SHP77 (cell line): ENCODE measurements around the gene IRAK1.

ENCODE experiments used
- DNase-seq, 2 experiments: peaks; one replicate each; lab custom pipeline; 2025; lab: John Stamatoyannopoulos, UW

IRAK1 gene

GRCh38 chrX:153970357-153971123, 49.2 kb downstream of the IRAK1 start:
- DNase-seq = peak in 1 of 2 experiments; percentile 19

DNA sequence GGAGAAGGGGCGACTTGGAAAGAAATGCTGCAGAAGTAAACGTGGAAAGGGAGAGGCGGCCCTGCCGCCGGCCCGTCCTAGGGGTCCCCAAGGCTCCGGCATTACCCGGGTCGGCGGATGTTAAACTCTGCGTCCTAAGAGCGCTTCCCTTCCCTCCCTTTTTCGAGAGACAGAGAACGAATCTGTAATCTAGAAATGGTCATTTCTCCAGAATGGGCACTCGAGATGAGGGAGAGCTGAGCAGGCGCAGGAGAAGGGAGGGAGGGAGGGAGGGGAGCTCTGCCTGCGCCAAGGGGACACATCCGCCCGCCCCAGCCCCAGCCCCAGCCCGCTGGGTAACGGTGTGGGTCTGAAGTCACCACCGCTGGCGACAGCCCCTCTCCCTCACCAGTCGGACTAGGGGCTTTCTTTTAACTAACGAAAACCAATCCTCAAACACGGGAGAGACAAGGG, 49.8 kb downstream of the IRAK1 start:
- no peak for DNase-seq

DNA sequence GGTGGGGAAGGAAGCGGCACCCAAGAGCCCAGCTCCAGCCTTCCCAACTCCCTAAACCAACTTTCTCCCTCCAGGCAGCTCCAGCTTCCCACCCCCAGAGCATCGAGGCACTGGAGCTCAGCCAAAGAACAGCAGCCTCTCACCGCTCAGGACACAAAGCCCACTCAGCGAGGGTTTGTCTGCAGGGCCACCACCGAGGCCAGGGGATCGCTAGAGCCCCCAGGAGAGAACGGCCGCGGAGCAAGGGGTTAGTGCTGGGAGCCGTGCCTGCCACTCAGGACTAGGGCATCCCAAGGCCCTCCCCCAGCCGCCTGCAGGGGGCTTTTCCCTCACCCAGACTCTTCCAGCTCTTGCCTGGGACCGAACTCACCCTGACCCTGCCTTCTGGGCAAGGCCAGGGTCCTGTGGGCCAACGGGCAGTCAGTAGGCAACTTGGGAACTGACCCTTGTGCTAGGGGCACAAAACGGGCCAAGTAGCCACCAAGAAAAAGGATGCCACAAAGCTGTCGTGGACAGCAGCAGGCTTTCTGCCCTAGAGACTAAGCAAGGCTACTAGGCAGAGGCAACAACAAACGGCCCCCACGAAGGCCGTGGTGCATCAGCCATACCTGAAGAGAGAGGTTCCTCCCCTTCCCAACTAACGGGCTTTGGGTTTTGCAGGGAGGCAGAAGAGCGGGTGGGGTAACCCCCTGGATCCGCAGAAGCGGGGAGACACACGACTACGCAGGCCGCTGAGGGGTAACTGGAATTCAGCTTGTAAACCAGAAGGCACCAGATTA, 50.4 kb downstream of the IRAK1 start:
- no peak for DNase-seq

DNA sequence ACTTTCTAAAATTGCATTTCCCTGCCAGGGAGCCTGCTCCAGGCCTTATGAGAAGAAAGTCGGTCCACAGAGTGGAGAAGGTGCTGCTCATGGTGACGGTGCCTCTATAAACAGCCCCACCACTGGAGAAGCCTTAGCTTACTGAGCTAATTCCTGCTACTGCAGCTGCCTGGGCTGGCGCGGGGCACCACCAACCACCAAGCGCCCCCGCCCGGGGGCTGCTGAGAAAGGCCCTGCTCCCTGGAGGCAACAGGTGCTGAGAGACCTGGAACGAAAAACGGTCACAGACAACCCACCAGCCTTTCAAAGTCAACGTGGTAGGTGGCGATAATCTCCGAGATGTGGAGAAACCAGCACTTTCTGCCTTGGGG, 51.0 kb downstream of the IRAK1 start:
- DNase-seq = peak in 1 of 2 experiments; percentile 4

DNA sequence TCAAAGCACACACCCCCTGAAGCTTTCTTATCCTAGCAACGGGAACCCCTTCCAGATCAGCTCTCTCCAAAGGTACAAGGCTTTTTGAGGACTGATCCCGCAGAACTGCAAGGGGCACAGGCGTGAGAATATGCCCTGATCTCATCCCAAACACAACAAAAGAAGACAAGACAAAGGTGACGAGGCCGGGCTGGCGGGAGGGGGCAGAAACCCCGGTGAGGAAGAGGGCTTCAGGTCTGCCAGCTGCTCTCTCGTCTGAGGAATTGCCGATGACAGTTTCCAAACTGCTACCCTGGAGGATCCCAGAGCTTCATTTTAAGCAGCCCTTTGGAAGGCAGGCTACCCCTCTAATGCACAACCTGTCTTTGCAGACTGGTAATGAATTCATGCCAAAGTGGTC, 51.4 kb downstream of the IRAK1 start:
- DNase-seq = no peak

- DNase-seq = no peak
Measured at GRCh38 chrX:153967536-153968224, 52.0 kb downstream of the IRAK1 start.

DNA sequence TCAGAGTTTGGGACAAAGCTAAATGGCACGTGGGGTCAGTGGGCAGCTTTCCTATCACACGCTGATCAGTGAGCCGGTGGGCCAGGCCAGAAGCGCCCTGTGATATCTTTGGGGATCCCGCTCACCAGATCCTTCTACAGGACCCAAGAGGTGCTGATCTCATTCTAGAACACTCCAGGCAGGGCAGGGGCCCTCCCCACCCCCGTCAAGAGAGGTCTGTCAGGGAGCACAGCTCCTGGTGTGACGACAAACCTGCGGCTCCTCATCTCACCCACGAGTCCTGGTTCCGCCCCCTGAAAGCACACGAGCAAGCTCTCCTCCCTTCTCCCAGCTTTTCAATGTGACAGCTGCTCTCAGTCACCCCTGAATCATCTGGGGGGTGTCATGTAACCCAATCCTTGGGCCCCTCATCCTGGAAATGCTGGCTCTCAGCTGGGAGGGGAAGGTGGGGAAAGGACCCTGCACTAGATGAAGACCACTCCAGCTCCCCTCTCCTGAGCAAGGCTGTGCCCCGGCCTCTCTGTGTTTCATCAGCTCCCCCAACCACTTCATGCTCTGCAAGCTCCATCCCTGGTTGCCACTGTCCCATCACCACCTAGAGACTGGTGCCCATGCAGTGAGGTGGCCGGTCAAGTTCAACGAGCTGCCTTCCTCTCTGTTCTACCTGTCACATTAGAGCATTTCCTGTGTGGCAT, 52.7 kb downstream of the IRAK1 start:
- no peak for DNase-seq

GRCh38 chrX:153966283-153966688, 53.4 kb downstream of the IRAK1 start:
- DNase-seq = no peak

- DNase-seq = no peak
Measured at GRCh38 chrX:153965406-153965805, 54.3 kb downstream of the IRAK1 start.

GRCh38 chrX:153964105-153964504, 55.6 kb downstream of the IRAK1 start:
- DNase-seq = no peak

GRCh38 chrX:153963546-153963945, 56.2 kb downstream of the IRAK1 start:
- no peak for DNase-seq

- DNase-seq = no peak
Measured at GRCh38 chrX:153961292-153961691, 58.4 kb downstream of the IRAK1 start.

GRCh38 chrX:153960786-153961185, 58.9 kb downstream of the IRAK1 start:
- DNase-seq = no peak
